Endothelial cell of umbilical vein (primary cell): ENCODE measurements around the gene HTR6. TPM values are rescaled to one million over a fixed set of nuclear protein-coding genes. Genes with fewer than 3 reads are reported as not detected.

Experiments used
- BruUV-seq: library from RNA; stranded (reverse); fragments of 400-500 nt; replicated peaks from 2 replicates; lab custom pipeline; 2021; lab: Mats Ljungman, UMichigan
- CTCF ChIA-PET: fragments of 300-600, 350-600 bp; sonication (Branson Sonifier 250); formaldehyde crosslinking; loops from one replicate; lab custom pipeline; 2021; ENCODE audit warnings: antibody characterized with exemption, inconsistent platforms; lab: Charles Lee
- POLR2A ChIA-PET: fragments of 300-600, 350-600 bp; sonication (Branson Sonifier 250); formaldehyde crosslinking; loops from one replicate; lab custom pipeline; 2021; ENCODE audit warnings: antibody characterized with exemption, inconsistent platforms; lab: Charles Lee
- DNase-seq: peaks from one replicate; pipeline ENCODE4 v3.0.0-alpha.2; 2011; ENCODE audit warnings: low read depth, low spot score
- FAIRE-seq: peaks from 2 replicates; lab custom pipeline; 2011; peaks lifted over from hg19 to GRCh38; lab: Jason Lieb, UNC
- H2AFZ ChIP-seq: 2 replicates; pipeline ENCODE4 v1.6.0; 2012; ENCODE audit warnings: low read depth, low read length, control low read depth, inconsistent platforms
- H3K27ac ChIP-seq: 2 replicates; pipeline ENCODE4 v1.5.1; 2011; ENCODE audit warnings: low read depth, mild to moderate bottlenecking, control low read depth, low read length, moderate library complexity; ENCODE audit not compliant: insufficient read depth
- H3K27me3 ChIP-seq, 2 experiments: 2 replicates each; pipeline versions ENCODE4 v1.6.0 to v1.6.1; 2011; ENCODE audit warnings: low read length in 2 of 2, mixed read lengths in 1 of 2; ENCODE audit not compliant: control insufficient read depth in 2 of 2, insufficient read depth in 2 of 2
- H3K36me3 ChIP-seq, 2 experiments: 2 replicates in 1 of 2; 3 replicates in 1 of 2; pipeline ENCODE4 v1.5.1; 2011; ENCODE audit warnings: low read length in 2 of 2, mild to moderate bottlenecking in 1 of 2, moderate library complexity in 1 of 2; ENCODE audit not compliant: control insufficient read depth in 2 of 2, insufficient read depth in 2 of 2; ENCODE audit errors: extremely low read depth in 1 of 2
- H3K4me1 ChIP-seq: 3 replicates; pipeline ENCODE4 v1.5.1; 2011; ENCODE audit warnings: mild to moderate bottlenecking, low read length; ENCODE audit not compliant: control insufficient read depth, insufficient read depth; ENCODE audit errors: extremely low read depth
- H3K4me2 ChIP-seq: 2 replicates; pipeline ENCODE4 v1.6.1; 2011; ENCODE audit warnings: low read length, control low read depth, mixed read lengths; ENCODE audit not compliant: insufficient read depth
- H3K4me3 ChIP-seq, 3 experiments: fragments of 200-600 bp in 1 of 3; sonication (generic), shearing (Covaris generic) in 1 of 3; replicated peaks in 1 of 3; 2 replicates each; pipeline ENCODE4 v1.5.1; 2011 to 2016; ENCODE audit warnings: control low read depth in 3 of 3, low read length in 3 of 3, mild to moderate bottlenecking in 2 of 3, inconsistent platforms in 1 of 3, low read depth in 1 of 3, moderate library complexity in 1 of 3; ENCODE audit not compliant: insufficient read depth in 1 of 3
- H3K79me2 ChIP-seq: 2 replicates; pipeline ENCODE4 v1.6.0; 2012; ENCODE audit warnings: low read length, inconsistent platforms; ENCODE audit not compliant: control insufficient read depth, insufficient read depth
- H3K9ac ChIP-seq: replicated peaks from 2 replicates; pipeline ENCODE3; 2011; ENCODE audit warnings: low read length, control low read depth; ENCODE audit not compliant: insufficient read depth; ENCODE audit errors: extremely low read depth
- H3K9me1 ChIP-seq: replicated peaks from 3 replicates; pipeline ENCODE4 v1.6.0; 2011; ENCODE audit warnings: mild to moderate bottlenecking, low read length; ENCODE audit not compliant: control insufficient read depth, insufficient read depth; ENCODE audit errors: extremely low read depth
- H3K9me3 ChIP-seq: replicated peaks from 2 replicates; pipeline ENCODE4 v1.5.1; 2012; ENCODE audit warnings: low read length, inconsistent platforms; ENCODE audit not compliant: control insufficient read depth, insufficient read depth
- H4K20me1 ChIP-seq: replicated peaks from 2 replicates; pipeline ENCODE3; 2011; ENCODE audit warnings: mild to moderate bottlenecking, low read length; ENCODE audit not compliant: control insufficient read depth, insufficient read depth; ENCODE audit errors: extremely low read depth
- EZH2 ChIP-seq: IDR thresholded peaks from 2 replicates; pipeline ENCODE4 v1.6.1; 2012; ENCODE audit warnings: borderline replicate concordance, low read depth, mild to moderate bottlenecking, moderate library complexity, low read length, inconsistent platforms; ENCODE audit not compliant: severe bottlenecking
- FOS ChIP-seq: IDR thresholded peaks from 2 replicates; pipeline ENCODE4 v1.6.1; 2011; ENCODE audit warnings: mild to moderate bottlenecking, low read length, moderate library complexity, borderline replicate concordance; ENCODE audit not compliant: insufficient read depth
- GATA2 ChIP-seq: IDR thresholded peaks from 2 replicates; pipeline ENCODE4 v1.7.0; 2011; ENCODE audit warnings: low read depth, mild to moderate bottlenecking, moderate library complexity, mixed read lengths, low read length; ENCODE audit not compliant: insufficient read length, insufficient read depth
- JUN ChIP-seq: IDR thresholded peaks from 2 replicates; pipeline ENCODE4 v1.6.1; 2011; ENCODE audit warnings: borderline replicate concordance, low read depth; ENCODE audit not compliant: insufficient read length, insufficient read depth
- MYC ChIP-seq: IDR thresholded peaks from one replicate; pipeline ENCODE4 v1.6.1; 2011; ENCODE audit warnings: mild to moderate bottlenecking, low read depth, low read length
- POLR2A ChIP-seq: IDR thresholded peaks from 2 replicates; pipeline ENCODE4 v1.6.1; 2012; ENCODE audit warnings: low read depth, mild to moderate bottlenecking, control low read depth, low read length
- POLR2AphosphoS5 ChIP-seq: IDR thresholded peaks from 2 replicates; pipeline ENCODE4 v1.6.1; 2012; ENCODE audit warnings: low read depth, mild to moderate bottlenecking, control low read depth, low read length, moderate library complexity; ENCODE audit not compliant: insufficient read depth
- dilution Hi-C: fragments of 300-500 bp; cut with MboI; formaldehyde crosslinking; loops from one replicate; pipeline ENCODE4 v1.15.0; 2019; ENCODE audit warnings: low sequenced_read_pairs; ENCODE audit not compliant: extremely low pct_ligation_motif_present
- intact Hi-C: fragments of 100-400 bp; cut with micrococcal nuclease; formaldehyde crosslinking; loops from one replicate; pipeline ENCODE4 v1.10.0; 2022
- polyA plus RNA-seq, 4 experiments: library from polyadenylated mRNA; depleted of rRNA in 3 of 4; stranded (reverse) in 3 of 4; unstranded in 1 of 4; fragments of >200 nt; gene quantifications; 2 replicates each; pipeline versions ENCODE4 v1.2.1 to v1.2.3, GENCODE V29; 2011 to 2012; ENCODE audit warnings: missing spikeins in 1 of 4
- total RNA-seq: library from RNA; stranded (reverse); gene quantifications from 2 replicates; pipeline ENCODE4 v1.2.3, GENCODE V29; 2021
- TF ChIP-seq, protein P1 (sequence below): IDR thresholded peaks from 2 replicates; pipeline ENCODE4 v1.6.1; 2011; ENCODE audit not compliant: insufficient read depth, insufficient read length
- TF ChIP-seq, protein P2 (sequence below), 2 donors: IDR thresholded peaks; 1 replicate in 1 of 2; 2 replicates in 1 of 2; pipeline ENCODE4 v1.5.1; 2011; ENCODE audit warnings: low read length in 2 of 2, mild to moderate bottlenecking in 2 of 2, moderate library complexity in 2 of 2, control low read depth in 1 of 2, inconsistent platforms in 1 of 2, low read depth in 1 of 2; ENCODE audit not compliant: insufficient read depth in 1 of 2; ENCODE audit errors: extremely low read depth in 1 of 2

HTR6 gene
- total and polyA plus RNA-seq, 2 donors (not counting 3 experiments of a cell fraction or from before 2014, with no cell fraction given) = not detected

DNA sequence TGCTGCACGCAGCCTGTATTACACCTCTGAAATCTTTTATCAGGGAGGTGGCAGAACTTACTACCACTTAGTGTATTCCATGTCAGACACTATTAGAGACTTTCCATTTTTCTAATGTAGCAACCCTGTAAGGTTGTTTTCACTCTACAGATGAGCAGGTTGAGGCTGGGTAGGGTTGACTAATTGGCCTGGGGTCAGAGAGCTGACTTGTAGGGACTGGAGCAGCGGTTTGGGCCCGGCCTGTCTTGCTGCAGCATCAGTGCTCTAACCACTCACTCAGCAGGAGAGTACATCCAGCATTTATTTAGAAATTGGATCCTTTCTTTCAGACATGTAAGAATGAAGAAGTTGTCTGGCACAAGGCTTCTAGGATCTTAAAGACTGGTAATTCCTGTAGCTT is 46.2 kb upstream of the HTR6 start:
- intact Hi-C loops (no loop called here), dilution Hi-C loops (no loop called here)
- Histone ChIP-seq H3K27me3 (no peaks in the 10 kb centered on the region), H3K9me3 (no peaks in the 10 kb centered on the region), H3K4me2 (no peak overlapping the region), H3K4me1 (no peaks in the 10 kb centered on the region), H4K20me1 (no peaks in the 10 kb centered on the region), H3K27ac (no peak overlapping the region), H3K36me3 (peaks cover 2 to 3% of the 10 kb centered on the region in 2 experiments), H3K4me3 (no peak overlapping the region), H3K9me1 (no peaks in the 10 kb centered on the region), H3K79me2 (peaks cover 30% of the 10 kb centered on the region), H2AFZ (no peak overlapping the region), H3K9ac (no peak overlapping the region)
- FAIRE-seq = no peak
- ChIA-PET POLR2A (no interaction called here), CTCF (interaction anchor here (1.1 kb wide), 1 partner anchor 11 kb away, joined by 4 read pairs; no protein-coding TSS in a partner anchor)
- BruUV-seq = no TSS peak
- TF ChIP-seq FOS = no peak
- TF ChIP-seq EZH2 = no peak
- TF ChIP-seq MYC = no peak
- TF ChIP-seq JUN = no peak
- TF ChIP-seq POLR2AphosphoS5 = no peak
- TF ChIP-seq, protein P1, sequence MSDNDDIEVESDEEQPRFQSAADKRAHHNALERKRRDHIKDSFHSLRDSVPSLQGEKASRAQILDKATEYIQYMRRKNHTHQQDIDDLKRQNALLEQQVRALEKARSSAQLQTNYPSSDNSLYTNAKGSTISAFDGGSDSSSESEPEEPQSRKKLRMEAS = no peak
- TF ChIP-seq, protein P2, sequence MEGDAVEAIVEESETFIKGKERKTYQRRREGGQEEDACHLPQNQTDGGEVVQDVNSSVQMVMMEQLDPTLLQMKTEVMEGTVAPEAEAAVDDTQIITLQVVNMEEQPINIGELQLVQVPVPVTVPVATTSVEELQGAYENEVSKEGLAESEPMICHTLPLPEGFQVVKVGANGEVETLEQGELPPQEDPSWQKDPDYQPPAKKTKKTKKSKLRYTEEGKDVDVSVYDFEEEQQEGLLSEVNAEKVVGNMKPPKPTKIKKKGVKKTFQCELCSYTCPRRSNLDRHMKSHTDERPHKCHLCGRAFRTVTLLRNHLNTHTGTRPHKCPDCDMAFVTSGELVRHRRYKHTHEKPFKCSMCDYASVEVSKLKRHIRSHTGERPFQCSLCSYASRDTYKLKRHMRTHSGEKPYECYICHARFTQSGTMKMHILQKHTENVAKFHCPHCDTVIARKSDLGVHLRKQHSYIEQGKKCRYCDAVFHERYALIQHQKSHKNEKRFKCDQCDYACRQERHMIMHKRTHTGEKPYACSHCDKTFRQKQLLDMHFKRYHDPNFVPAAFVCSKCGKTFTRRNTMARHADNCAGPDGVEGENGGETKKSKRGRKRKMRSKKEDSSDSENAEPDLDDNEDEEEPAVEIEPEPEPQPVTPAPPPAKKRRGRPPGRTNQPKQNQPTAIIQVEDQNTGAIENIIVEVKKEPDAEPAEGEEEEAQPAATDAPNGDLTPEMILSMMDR (IDR thresholded peaks at IDR 0.05; ENCODE audit: extremely low read depth in 1 of 2, insufficient read depth in 1 of 2, low read depth in 1 of 2, low read length in 2 of 2) = no peak
- TF ChIP-seq POLR2A = no peak
- TF ChIP-seq GATA2 = no peak
- DNase-seq = no peak
